ENCODE data around the gene UPF1.
A peak's percentile ranks its signal among the peaks of the same experiment; 100 is the strongest.

Gene UPF1

DNA sequence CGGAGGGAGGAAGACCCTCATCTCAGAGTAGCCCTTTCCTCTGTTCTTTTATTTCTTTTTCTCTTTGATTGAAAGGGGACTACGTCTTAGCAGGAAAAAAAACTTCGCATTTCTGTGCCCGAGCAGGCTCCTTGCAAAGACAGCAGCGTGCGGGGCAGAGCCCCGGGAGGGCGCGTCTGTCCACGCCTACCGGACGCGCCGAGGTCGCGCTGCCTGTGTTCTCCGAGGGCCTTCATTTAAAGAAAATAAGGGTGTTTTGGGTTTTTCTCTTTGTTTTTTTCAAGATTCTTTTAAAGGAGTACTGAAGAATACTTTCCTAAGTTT, 35.0 kb downstream of the UPF1 start:
- Histone ChIP-seq H3K4me1 (ENCODE audit: control insufficient read depth, insufficient read depth, low read length) (peaks cover 4% of the 10 kb centered on the region), H3K9me3 (ENCODE audit: control insufficient read depth, insufficient read depth, low read depth, low read length) (no peaks in the 10 kb centered on the region), H3K27ac (ENCODE audit: extremely low read depth, low read depth, low read length) (no peak overlapping the region), H3K36me3 (ENCODE audit: control insufficient read depth in 2 of 2, insufficient read depth in 1 of 2, low read length in 2 of 2) (peaks cover 18 to 68% of the 10 kb centered on the region in 2 experiments; a peak in 2 of 3 replicates), H3K4me3 (ENCODE audit: low read depth, low read length) (no peak overlapping the region)
- CTCF ChIA-PET = interaction anchor here (0.6 to 3.8 kb wide), 25 partner anchors 8 to 673 kb away, joined by 3 to 32 read pairs (median 4); partner anchors contain the start of gene UPF1
- no peak for TF ChIP-seq FEZF1 (tag by site-specific recombination; IDR thresholded peaks at IDR 0.05)
- TF ChIP-seq ZNF10 (tag by site-specific recombination; IDR thresholded peaks at IDR 0.05) = no peak
- TF ChIP-seq ZNF341 (tag by site-specific recombination; IDR thresholded peaks at IDR 0.05; ENCODE audit: low read depth) = 0 out of 2 replicates have a peak, but pooled peaks have one; percentile 36
- TF ChIP-seq ZNF157 (tag by site-specific recombination; IDR thresholded peaks at IDR 0.05) = no peak
- TF ChIP-seq KLF8 (tag by site-specific recombination; IDR thresholded peaks at IDR 0.05) = 0 out of 2 replicates have a peak, but pooled peaks have one; percentile 5
- POLR2A ChIA-PET = interaction anchor here (0.5 to 0.7 kb wide), 2 partner anchors 11 to 25 kb away, joined by 3 to 5 read pairs; no protein-coding TSS in a partner anchor

DNA sequence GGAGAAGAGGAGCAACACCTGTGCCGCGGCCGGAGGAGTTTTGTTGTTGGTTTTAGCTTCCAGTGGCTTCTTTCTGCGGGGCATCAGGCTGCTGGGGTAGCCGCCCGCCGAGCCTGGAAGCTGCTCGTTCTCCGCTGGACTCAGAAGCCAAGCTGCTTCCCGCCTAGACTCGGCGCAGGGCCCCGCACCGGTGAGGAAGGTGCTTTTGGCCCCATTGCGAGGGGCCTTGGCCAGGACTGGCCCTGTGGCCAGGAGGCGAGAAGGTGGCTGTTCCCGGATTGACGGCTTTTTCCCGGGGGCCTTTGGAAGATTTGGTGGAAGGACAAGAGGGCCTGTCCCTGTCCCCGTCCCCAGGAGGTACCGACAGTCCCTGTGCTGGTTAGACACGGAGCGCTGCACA, 35.4 kb downstream of the UPF1 start:
- H3K36me3 ChIP-seq (ENCODE audit: control insufficient read depth in 2 of 2, insufficient read depth in 1 of 2, low read length in 2 of 2) = peaks cover 14 to 63% of the 10 kb centered on the region in 2 experiments; a peak in 2 of 3 replicates
- POLR2A ChIA-PET = interaction anchor here (0.7 kb wide), 1 partner anchor 11 kb away, joined by 3 read pairs; no protein-coding TSS in a partner anchor
- no peak overlapping the region for H3K27ac ChIP-seq (ENCODE audit: extremely low read depth, low read depth, low read length)
- TF ChIP-seq TRIM28 (IDR thresholded peaks at IDR 0.05; ENCODE audit: borderline replicate concordance, low read length) = no peak
- TF ChIP-seq AEBP2 (tag by site-specific recombination; IDR thresholded peaks at IDR 0.05; ENCODE audit: borderline replicate concordance) = no peak
- TF ChIP-seq PRDM10 (tag by site-specific recombination; IDR thresholded peaks at IDR 0.05) = no peak
- no peak for TF ChIP-seq ZNF521 (tag by site-specific recombination; IDR thresholded peaks at IDR 0.05)
- no peak for TF ChIP-seq ZNF747 (tag by site-specific recombination; IDR thresholded peaks at IDR 0.05)
- no peak for TF ChIP-seq SCRT1 (tag by site-specific recombination; IDR thresholded peaks at IDR 0.05; ENCODE audit: borderline replicate concordance)
- TF ChIP-seq YY2 (tag by site-specific recombination; IDR thresholded peaks at IDR 0.05) = no peak
- CTCF ChIA-PET = interaction anchor here (0.6 to 3.7 kb wide), 17 partner anchors 9 to 673 kb away, joined by 3 to 32 read pairs (median 4); partner anchors contain the start of gene UPF1
- H3K9me3 ChIP-seq (ENCODE audit: control insufficient read depth, insufficient read depth, low read depth, low read length) = no peaks in the 10 kb centered on the region
- peaks cover 5% of the 10 kb centered on the region for H3K4me1 ChIP-seq (ENCODE audit: control insufficient read depth, insufficient read depth, low read length)
- no peak overlapping the region for H3K4me3 ChIP-seq (ENCODE audit: low read depth, low read length)

DNA sequence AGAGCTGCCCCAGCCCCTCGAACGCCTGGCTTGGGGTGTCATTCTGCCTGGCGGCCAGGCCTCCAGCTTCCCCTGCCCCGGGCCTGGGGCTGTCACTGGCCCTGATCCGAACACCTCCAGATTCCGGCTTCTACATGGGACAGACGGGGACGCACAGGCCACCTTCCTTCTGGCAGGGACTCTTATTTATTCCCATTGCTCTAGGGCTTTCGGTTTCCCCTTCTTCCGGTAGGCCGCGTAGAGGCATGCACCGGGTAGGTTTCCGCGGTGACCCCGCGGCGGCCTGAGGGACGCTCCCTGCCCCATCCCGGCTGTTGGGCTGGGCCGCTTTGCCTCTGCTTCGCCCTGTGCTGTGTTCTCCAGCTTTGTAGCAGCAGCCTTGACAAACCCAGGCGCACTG, 36.0 kb downstream of the UPF1 start:
- ChIA-PET POLR2A (no interaction called here), CTCF (interaction anchor here (0.7 to 3.7 kb wide), 8 partner anchors 8 to 326 kb away, joined by 3 to 32 read pairs (median 5); no protein-coding TSS in a partner anchor)
- Histone ChIP-seq H3K27ac (ENCODE audit: extremely low read depth, low read depth, low read length) (no peak overlapping the region), H3K9me3 (ENCODE audit: control insufficient read depth, insufficient read depth, low read depth, low read length) (no peaks in the 10 kb centered on the region), H3K4me3 (ENCODE audit: low read depth, low read length) (no peak overlapping the region), H3K4me1 (ENCODE audit: control insufficient read depth, insufficient read depth, low read length) (peaks cover 5% of the 10 kb centered on the region), H3K36me3 (ENCODE audit: control insufficient read depth in 2 of 2, insufficient read depth in 1 of 2, low read length in 2 of 2) (peaks cover 8 to 58% of the 10 kb centered on the region in 2 experiments; a peak in 2 of 3 replicates)
- TF ChIP-seq ZNF10 (tag by site-specific recombination; IDR thresholded peaks at IDR 0.05) = no peak
- no peak for TF ChIP-seq ZNF791 (tag by site-specific recombination; IDR thresholded peaks at IDR 0.05)
- TF ChIP-seq ZNF549 (tag by site-specific recombination; IDR thresholded peaks at IDR 0.05) = no peak
- TF ChIP-seq, protein P1, sequence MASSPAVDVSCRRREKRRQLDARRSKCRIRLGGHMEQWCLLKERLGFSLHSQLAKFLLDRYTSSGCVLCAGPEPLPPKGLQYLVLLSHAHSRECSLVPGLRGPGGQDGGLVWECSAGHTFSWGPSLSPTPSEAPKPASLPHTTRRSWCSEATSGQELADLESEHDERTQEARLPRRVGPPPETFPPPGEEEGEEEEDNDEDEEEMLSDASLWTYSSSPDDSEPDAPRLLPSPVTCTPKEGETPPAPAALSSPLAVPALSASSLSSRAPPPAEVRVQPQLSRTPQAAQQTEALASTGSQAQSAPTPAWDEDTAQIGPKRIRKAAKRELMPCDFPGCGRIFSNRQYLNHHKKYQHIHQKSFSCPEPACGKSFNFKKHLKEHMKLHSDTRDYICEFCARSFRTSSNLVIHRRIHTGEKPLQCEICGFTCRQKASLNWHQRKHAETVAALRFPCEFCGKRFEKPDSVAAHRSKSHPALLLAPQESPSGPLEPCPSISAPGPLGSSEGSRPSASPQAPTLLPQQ (tag by site-specific recombination; IDR thresholded peaks at IDR 0.05) = no peak
- TF ChIP-seq ZSCAN23 (tag by site-specific recombination; IDR thresholded peaks at IDR 0.05) = no peak
- TF ChIP-seq, protein P2, sequence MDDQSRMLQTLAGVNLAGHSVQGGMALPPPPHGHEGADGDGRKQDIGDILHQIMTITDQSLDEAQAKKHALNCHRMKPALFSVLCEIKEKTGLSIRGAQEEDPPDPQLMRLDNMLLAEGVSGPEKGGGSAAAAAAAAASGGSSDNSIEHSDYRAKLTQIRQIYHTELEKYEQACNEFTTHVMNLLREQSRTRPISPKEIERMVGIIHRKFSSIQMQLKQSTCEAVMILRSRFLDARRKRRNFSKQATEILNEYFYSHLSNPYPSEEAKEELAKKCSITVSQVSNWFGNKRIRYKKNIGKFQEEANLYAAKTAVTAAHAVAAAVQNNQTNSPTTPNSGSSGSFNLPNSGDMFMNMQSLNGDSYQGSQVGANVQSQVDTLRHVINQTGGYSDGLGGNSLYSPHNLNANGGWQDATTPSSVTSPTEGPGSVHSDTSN (CRISPR knock-in tag; IDR thresholded peaks at IDR 0.05) = no peak
- no peak for TF ChIP-seq ZNF776 (tag by site-specific recombination; IDR thresholded peaks at IDR 0.05; ENCODE audit: borderline replicate concordance)
- no peak for TF ChIP-seq ZNF548 (tag by site-specific recombination; IDR thresholded peaks at IDR 0.05)
- no peak for TF ChIP-seq ZNF658 (tag by site-specific recombination; IDR thresholded peaks at IDR 0.05)

Data from HEK293 (cell line).